CD4-positive, alpha-beta T cell treated with Interleukin-17A for 4 hours (primary cell): ENCODE results near the gene FAM43B.

Experiments used
- DNase-seq: peaks from one replicate; pipeline ENCODE4 v3.0.0-alpha.2; 2020; ENCODE audit warnings: mixed read lengths

FAM43B gene

DNA sequence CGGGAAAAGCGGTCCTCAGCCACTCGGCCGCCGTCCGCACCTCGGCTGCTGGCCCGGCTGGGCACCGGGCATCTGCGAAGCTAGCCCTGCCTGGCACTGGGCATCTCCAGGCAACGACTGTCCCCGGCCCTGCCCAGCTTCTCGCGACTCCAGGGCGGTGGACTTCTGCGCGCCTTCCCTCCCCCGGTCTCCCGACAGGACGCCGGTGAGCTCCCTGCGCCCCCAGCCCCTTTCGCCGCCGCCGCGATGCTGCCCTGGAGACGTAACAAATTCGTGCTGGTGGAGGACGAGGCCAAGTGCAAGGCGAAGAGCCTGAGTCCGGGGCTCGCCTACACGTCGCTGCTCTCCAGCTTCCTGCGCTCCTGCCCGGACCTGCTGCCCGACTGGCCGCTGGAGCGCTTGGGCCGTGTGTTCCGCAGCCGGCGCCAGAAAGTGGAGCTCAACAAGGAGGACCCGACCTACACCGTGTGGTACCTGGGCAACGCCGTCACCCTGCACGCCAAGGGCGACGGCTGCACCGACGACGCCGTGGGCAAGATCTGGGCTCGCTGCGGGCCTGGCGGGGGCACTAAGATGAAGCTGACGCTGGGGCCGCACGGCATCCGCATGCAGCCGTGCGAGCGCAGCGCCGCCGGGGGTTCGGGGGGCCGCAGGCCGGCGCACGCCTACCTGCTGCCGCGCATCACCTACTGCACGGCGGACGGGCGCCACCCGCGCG, 514 bp downstream of the FAM43B start:
- DNase-seq, result no peak

DNA sequence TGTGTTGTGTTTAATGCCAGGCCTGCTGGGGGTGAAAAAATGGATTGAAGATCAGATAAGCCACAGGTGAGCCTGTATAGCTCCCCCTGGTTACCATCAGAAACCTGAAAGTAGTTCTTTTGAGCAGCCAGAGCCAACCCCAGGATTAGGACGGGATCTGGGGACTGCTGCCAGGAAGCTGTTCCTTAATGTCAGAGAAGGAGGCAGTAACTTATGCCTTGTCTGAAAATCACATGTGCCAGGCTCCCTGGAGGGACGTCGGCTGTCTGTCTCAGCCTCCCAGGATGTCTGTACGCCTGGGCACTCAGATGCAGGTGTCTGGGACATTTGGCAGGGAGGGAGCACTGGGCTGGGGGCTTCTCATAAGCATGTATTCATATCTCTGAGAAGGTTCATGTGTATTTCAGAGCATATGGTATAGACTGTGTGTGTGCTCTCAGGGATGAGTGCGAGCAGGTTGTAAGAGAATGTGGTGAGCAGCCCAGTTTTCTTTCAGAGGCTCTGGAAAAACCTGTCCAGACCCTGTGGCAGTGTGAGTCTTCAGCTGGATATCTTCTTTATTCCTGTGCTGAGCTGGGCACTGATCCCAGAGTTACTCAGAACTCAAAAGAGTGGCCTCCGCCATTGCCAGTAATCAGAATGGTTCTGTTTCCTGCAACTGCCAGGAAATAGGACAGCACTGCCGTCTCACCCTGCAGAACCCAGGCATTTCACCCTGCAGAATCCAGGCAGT, 2.8 kb downstream of the FAM43B start:
- DNase-seq, result no peak

DNA sequence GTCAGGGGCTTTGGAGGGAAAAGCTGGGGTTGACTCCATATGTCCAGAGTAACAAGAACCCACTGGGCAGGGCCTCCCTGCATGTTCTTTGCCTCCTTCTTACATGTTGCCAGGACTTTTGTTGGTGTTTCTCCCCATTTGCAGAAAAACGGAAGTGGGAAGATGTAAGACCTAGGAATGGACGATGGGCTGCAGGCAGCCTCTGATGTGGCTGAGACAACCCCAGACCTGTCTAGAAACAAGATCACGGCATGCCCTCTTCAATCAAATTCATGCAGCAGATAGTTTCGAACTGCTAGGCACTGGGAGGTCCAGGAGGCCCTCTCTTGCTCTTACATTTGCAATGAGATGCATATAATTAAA, 3.4 kb downstream of the FAM43B start:
- no peak for DNase-seq

DNA sequence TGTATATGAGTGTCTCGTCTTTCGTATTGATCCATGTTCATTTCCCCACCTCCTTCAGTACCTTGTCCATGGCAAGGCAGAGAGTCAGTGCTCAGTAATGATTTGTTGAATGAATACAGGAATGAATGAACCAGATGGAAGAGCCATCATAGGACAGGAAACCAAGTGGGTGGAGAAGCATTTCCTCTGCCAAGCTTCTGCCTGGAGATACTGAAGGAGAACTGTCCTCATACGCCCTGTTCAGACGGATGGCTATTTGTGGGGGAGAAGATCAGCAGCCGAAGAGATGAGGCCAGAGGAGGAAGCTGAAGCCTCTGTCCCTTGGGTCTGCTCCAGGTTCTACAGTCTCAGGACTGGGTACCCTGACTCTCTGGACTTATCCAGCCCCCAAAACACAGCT, 5.8 kb downstream of the FAM43B start:
- DNase-seq, result no peak

DNA sequence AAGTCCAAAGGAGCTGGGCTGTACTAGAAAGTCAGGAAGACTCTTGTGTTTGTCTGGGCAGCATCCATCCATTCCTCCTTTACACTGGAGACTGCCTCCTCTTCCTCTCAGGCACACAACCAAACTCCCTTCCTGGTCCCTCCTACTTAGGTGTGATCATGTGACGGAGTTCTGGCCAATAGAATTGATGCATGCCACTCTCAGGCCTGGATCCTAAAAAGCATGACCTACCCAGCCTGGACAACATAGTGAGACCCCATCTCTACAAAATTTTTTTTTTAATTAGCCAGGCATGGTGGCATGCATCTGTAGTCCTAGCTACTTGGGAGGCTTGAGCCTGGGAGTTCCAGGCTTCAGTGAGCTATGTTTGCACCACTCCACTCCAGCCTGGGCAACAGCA, 8.6 kb downstream of the FAM43B start:
- no peak for DNase-seq

DNA sequence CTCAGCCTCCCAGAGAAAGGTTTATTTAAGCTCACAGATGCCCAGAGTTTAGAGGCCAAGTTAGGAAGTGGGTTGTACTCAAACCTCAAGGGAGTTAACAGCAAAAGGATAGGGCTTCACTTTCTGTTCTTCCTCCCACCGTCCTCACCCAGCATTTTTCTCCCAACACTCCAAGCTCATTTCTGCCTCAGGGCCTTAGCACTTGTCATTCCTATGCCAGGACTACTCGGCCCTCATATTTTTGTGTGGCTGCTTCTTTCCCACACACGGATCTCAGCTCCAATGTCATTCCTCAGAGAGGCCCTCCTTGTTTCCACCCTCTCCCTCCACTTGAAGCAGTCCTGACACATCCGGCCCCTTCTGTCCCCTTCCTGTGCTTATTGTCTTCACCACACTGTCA, 12.9 kb downstream of the FAM43B start:
- no peak for DNase-seq

DNA sequence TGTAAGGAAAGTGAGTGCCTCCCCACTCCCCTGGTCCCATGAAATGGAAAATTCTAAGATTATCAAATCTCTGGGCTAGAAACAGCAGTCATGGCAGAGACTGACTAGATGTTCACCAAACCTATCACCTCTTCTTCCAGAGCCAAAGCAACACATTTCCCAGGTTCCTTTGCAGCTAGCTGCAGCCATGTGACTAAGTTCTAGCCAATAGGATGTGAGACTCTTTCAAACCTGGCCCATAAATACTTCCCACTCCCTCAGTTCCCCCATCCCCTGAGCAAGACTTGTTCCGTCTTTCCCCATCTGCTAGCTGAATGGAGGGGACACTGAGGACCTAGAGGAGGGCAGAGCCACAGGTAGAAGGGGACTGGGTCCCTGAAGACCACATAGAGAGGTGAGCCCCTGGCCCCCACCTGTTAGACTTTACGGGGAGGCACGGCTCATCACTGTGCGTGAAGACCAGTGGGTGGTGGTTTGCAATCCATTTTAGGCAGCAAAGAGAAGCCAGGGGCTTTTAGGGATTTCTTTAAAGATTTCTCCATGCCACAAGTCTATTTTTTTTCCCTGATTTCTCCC, 17.2 kb downstream of the FAM43B start:
- DNase-seq, result no peak

DNA sequence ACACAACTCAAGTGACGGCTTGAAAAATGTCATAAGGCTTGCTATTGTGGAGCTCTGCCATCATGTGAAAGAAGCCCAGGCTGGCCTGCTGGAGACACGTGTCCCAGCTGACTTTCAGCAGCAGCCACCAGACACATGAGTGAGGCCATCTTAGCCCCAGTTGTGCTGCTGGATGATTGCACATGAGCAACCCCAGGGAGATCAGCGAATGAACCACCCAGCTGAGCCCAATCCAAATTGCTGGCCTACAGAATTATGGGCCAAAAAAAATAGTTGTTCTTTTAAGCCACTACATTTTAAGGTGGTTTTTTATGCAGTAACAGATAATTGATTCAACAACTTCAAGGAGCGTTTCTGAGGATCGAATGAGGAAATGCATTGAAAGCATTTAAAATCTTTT, 19.1 kb downstream of the FAM43B start:
- DNase-seq, result no peak

DNA sequence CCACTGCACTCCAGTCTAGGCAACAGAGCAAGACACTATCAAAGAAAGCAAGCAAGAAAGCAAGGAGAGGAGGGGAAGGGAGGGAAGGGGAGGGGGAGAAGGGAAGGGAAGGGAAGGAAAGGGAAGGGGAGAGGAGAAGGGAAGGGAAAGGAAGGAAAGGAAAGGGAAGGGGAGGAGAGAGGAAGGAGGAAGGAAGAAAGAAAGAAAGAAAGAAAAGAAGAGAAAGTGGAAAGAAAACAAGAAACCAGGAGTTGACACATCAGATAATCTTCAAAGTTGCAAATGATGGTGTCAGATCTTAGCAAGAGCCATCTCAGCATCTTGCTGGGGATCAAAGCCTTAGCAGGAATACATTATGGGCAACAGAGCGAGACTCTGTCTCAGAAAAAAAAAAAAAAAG, 21.6 kb downstream of the FAM43B start:
- no peak for DNase-seq

DNA sequence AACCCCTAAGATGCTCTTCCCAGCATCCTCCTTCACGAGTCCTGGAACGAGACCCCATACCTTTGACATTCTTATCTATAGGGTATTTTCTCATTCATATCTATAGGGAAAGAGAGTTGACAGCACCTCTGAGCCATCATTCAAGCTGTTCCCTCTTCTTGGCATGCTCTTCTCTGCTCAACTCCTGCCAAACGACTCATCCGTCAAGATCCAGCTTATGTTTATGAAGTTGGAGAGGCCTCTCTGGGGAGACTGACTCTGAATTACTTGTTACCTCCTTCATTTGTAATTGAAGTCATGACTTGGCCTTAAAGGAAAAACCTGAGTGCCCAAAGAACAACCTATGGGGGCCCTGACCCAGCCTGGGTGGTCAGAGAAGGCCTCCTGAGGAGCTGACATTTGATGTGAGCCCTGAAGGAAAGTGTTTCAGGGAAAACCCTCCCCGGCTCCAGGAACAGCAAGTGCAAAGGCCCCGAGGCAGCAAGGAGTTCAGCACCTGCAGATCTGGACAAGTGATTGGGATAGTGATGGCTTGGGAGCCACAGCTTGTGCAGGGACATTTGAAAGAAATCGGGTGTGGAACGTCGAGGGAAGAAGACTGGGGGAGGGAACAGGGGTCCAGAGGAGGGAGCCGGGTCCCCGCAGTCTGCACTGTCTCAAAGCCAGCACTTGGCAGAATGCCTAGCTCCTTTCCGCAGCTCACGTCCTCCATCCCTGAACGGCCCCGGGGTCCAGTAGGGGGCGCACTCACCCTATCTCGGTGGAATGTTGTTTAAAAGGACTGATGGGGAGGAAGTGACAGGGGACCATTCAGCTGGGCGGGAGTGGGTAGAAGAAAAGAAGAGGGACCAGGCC, 22.5 kb downstream of the FAM43B start:
- peak; percentile 70 for DNase-seq

DNA sequence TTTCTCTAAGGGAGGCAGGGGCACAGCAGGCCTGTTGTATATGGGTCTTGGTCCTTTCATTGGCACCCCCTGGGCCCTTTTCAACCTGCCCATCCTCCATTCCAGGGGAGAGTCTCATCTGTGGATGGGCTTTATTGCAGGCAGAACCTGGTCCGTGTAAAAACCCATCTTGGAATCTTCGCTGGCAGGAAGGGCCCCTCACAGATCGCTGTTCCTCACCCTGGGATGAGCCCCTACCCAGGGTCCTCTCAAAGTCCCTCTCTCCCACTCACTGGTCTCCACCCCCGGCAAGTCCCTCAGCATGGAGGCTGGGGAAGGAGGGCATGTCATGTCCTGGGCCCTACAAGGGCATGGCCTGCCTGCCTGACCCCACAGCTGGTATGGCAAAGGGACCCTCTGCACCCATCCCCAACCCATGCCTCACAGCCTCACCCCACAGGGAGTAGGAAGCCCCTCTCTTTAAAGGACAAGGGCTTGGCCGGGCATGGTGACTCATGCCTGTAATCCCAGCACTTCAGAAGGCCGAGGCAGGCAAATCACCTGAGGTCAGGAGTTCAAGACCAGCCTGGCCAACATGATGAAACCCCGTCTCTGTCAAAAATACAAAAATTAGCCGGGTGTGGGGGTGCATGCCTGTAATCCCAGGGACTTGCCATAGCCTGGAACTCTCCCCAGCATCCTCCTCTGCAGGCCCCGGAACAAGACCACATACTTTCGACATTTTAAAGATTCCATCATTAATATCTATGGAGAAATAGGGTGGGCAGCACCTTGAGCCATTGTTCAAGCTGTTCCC, 23.4 kb downstream of the FAM43B start:
- no peak for DNase-seq

DNA sequence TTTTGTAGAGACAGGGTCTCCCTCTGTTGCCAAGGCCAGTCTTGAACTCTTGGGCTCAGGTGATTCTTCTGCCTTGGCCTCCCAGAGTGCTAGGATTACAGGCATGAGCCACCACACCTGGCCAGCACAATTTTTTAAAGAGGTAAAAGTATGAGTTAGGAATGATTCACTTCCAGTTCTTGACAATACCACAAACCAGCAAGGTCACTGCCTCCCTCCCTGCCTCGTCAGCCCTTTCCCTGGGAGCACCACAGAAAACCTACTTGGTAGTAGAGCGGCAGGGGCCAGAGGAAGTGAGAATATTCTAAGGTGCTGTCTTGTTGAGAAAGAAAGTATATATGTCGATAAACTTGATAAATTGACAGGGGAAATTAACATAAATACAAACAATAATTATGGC, 25.7 kb downstream of the FAM43B start:
- no peak for DNase-seq

DNA sequence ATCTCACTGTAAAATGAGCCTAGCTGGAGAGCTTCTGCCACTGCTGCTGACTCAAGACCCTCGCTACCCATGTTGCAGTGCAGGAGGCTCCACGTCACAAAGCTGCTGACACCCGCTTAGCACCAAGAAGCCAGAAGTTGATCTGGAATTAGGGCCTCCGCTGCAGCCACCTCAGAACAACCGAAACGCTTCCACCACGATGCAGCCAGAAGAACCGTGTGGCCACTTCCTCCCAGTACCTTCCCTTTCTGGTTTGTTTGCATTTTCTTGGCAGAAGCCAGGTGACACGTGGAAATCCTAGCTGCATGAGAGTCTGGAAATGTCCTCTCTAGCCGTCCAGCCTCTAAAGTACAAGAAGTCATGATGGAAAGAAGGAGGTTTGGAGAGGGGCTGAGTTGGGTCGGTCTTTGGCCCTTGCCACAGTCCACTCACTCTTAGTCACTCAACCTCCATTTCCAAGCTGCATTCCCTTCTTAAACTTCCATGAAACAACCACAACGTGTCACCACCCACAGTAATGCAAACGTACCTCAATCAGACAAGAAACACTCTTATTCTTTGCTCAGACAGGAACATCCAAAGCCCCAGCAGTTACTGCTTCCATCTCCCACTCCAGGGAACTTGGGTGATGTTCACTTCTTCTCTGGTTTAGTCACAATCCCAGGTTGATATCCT, 26.5 kb downstream of the FAM43B start:
- DNase-seq, result no peak

DNA sequence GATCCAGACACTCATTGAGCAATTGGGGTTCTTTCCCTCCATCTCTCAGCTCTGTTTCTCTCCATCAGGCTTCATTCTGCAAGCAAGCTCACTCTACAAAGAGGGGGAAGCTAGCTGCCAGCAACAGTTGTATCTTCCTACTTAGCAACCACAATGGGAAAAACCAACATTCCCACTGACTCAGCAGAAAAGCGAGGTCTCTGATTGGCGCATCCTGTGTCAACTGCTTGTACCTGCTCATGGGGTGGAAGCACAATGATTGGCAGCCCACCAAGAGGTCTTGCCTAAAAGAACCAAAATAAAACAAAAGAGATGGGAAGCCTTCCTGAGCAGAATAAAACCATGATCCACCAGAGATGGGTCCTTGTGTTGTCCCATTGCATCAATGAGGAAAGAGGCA, 32.5 kb downstream of the FAM43B start:
- DNase-seq, result no peak

DNA sequence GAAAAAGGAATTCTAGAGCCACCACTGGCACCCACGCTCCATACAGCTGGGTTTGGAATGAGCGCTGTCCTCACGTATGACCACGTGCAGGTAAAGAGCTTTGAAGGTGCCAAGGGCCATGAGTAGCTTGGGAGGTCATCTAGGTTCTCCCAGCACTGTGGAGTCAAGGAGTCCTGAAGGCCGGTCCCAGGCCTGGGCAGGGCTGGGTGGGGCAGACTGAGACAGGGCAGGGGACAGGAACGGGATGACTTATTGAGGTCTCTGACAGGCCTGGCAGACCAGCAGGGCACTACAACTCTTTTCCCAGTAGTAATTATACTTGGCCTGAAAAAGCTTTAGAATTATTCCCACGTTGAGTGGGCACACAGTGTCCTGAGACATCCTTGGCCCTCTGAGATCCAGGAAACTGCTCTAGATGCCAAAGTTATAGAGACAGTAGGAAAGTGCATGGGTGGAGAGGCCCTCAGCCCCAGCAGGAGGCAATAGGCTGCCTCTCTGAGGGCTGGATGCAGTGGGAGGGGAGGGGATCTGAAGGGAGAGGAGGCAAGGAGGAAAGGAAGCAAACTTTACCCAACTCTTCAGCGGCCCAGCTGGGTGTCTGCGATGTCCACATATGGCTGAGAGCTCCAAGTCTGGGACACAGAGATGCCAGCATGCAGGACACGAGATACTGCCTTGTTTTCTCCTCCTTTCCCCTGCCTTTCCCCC, 34.7 kb downstream of the FAM43B start:
- DNase-seq, result no peak

DNA sequence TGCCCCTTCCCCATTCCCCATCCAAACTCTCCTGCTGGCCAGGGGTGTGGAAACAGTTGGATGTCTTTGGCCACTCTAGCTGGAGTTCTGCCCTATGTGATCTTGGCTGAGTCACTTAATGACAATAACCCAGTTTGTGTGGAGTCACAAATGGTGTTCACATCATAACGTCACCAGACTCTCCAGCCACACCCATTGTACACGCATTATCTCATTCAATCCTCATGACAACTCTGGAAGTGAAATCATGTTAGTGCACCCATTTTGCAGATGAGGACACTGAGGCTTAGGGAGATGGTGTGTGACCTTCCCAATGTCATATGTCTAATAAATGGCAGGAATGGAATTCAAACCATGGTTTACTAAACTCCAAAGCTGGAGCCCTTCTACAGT, 35.3 kb downstream of the FAM43B start:
- DNase-seq, result no peak

DNA sequence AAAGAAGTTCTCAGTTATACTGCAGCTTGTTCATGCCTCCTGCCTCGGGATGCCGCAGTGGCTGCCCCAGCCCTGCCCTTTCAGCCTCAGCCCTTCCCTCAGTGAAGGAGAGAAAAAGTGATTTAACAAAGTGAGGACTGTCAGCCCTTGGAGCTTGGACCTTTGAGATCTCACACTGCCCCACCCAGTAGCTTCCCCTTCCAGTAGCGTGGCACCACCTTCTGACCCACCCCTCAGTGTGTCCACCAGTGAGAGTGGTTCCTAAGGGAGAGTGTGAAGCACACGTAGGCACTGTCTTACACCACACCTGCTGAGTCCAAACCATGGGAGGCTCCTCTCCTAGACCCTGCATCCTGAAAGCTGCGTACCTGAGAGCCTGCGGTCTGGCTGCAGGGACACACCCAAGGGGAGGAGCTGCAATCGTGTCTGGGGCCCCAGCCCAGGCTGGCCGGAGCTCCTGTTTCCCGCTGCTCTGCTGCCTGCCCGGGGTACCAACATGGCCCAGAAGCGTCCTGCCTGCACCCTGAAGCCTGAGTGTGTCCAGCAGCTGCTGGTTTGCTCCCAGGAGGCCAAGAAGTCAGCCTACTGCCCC, 36.4 kb downstream of the FAM43B start, which contains the start of gene CDA:
Gene CDA (plus strand): TSS at position 464 of the 592 bp plus-strand sequence. CDS start 33 bp downstream, at position 497.
- DNase-seq, result no peak

DNA sequence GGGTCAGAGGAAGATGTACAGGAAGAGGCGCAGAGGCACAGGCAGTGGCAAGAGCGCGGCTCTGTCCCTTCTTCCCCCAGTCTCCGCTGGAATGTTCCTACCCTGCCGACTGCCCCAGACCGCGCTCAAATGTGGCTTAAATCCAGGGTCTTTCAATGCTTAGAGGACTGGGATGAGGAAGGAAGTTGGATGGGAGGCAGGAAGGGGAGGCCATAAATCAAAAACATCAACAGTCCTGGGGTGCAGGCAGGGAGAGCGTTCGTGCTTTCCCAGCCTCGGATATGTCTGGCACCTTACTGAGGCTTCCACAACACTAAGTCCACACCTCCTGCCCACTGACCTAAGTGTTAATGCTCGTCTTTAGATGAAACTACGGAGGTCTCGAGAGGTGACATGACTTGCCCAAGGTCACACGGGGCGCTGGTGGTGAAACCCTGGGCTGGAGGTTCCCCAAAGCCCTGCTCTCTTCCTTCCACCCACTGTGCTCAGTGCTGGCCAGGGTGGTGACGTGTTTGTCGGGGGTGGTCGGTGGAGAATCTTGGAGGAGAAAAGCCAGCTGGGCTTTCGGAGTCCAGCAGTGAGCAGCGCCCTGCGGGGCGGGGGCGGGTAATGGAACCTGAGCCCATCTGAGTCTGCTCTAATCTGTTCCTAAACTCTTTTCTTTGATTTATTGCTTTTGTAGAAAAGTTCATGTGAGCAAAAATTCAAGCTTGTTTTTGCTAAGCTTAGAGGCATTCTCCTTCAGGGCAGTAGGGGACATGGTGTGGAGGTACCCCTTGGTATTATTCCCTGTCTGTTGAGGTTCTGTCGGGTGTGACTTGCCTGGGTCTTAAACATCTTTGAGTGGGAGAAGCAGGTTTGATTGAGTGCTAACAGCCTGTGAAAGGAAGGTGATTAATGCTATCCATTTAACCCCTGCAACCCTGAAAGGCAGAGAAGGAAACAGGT, 37.2 kb downstream of the FAM43B start:
- no peak for DNase-seq

DNA sequence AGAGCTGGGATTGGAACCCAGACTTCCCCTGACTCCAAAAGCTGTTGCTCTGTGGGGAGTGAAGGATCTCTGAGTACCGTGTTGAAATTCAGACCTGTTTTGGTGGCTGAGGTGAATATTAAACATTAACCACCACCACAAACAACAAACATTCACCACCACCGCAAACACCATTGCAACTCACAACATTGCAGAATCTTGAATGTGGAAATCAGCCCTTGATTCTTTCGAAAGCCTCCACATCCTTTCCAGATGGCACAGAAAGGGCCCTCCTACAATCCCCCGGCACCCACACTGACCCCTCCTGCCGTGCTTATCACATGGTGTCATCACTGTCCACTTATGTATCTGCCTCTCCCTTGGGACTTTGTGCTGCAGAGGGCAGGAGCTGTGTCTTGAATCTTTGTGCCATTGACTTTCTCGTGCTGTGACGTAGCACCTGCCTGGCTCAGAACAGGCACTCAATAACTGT, 38.0 kb downstream of the FAM43B start:
- no peak for DNase-seq
